GM12864 (cell line): ENCODE measurements around the gene KLK13.

Experiments
- DNase-seq: peaks from one replicate; pipeline ENCODE4 v3.0.0-alpha.2; 2011; ENCODE audit warnings: low read depth
- H3K4me3 ChIP-seq: 2 replicates; pipeline ENCODE4 v1.5.1; 2011; ENCODE audit warnings: mild to moderate bottlenecking, low read depth, low read length, control low read depth
- CTCF ChIP-seq: IDR thresholded peaks from 2 replicates; pipeline ENCODE4 v1.5.1; 2011; ENCODE audit warnings: low read depth, mild to moderate bottlenecking, moderate library complexity, low read length, control low read depth, inconsistent platforms; ENCODE audit errors: missing control alignments

The KLK13 gene

DNA sequence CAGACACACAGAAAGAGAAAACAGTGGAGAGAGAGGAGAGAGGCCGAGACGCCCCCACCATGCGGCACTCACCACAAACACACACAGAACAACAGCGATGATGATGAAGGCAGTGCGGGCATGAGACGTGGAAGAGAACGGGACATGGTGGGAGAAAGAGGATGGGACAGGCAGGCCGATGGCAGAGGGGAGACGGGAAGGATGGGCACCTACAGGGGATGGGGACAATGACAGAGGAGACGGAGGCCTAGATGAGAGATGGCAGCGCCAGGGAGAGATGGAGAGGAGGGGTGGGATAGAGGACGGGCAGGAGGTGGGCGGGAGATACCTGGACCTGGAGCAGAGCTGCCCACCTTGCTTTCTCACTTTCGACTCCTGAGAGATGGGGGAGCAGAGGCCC lies 18.9 kb upstream of the KLK13 start:
- TF ChIP-seq CTCF = no peak
- DNase-seq = no peak
- no peak overlapping the region for H3K4me3 ChIP-seq

- H3K4me3 ChIP-seq = no peak overlapping the region
Observed at GRCh38 chr19:51083181-51083580, 18.3 kb upstream of the KLK13 start.

GRCh38 chr19:51082611-51083010 lies 17.7 kb upstream of the KLK13 start, which contains the start of gene KLK14:
KLK14 (minus strand) TSS chr19:51082887; CDS start chr19:51082614, 273 bp downstream.
- no peak for DNase-seq
- TF ChIP-seq CTCF = no peak
- H3K4me3 ChIP-seq = no peak within 1 kb of the TSS

More at GRCh38 chr19:51083181-51083580, 18.3 kb upstream of the KLK13 start:
- no peak for TF ChIP-seq CTCF
- DNase-seq = no peak

DNA sequence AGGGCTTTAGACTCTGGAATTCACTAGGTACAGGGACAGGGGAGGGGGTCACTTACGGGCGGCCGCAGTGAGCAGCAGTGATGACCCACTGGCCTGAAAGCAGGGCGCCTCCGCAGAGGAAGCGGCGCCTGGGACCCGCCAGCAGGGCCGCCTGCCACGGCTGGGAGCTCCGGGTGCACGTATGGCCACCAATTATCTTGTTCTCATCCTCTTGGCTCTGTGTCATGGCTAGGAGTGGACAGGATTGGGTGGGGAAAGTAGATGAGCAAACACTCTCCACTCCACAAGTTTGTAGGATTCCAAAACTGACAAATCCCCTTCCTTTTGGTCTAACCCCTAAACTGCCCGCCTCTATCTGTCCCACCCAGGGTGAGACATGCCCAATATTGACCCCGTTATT lies 16.6 kb upstream of the KLK13 start:
- DNase-seq = no peak
- no peak for TF ChIP-seq CTCF
- no peak overlapping the region for H3K4me3 ChIP-seq

- H3K4me3 ChIP-seq = no peak overlapping the region
- TF ChIP-seq CTCF = no peak
- DNase-seq = no peak
Observed at GRCh38 chr19:51079481-51080110, 14.7 kb upstream of the KLK13 start.

- no peak for TF ChIP-seq CTCF
- no peak for DNase-seq
Observed at GRCh38 chr19:51078731-51079130, 13.8 kb upstream of the KLK13 start.

DNA sequence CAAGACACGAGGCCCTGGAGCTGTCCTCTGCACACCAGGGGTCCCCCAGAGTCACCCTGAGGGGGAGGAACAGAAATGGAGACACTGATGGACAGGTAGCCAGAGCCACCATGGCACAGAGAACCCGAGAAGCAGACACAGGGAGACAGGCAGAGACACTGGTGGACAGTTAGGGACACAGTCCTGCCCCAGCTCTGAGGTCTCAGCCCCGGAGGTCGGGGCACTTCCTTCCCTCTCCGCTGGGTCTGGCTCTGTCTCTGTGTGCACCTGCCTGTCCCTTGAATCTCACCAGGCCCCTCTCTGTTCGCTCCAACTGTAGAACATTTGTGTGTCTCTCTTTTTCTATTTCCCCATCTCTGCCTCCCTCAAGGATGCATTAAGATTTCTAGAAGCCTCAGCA lies 13.2 kb upstream of the KLK13 start:
- H3K4me3 ChIP-seq = no peak overlapping the region
- DNase-seq = no peak
- TF ChIP-seq CTCF = no peak

More at GRCh38 chr19:51078731-51079130, 13.8 kb upstream of the KLK13 start:
- H3K4me3 ChIP-seq = no peak overlapping the region
